A673 (cell line): ENCODE measurements around the gene MDK. TPM values are rescaled to one million over a fixed set of nuclear protein-coding genes. Genes with fewer than 3 reads are reported as not detected.

Experiments
- Bru-seq: library from RNA; stranded (reverse); fragments of 400-500 nt; gene quantifications from one replicate; lab custom pipeline; 2021; lab: Mats Ljungman, UMichigan
- BruChase-seq, 2 experiments: library from RNA; stranded (reverse); fragments of 400-500 nt; gene quantifications; one replicate each; lab custom pipeline; 2021; lab: Mats Ljungman, UMichigan
- BruUV-seq: library from RNA; stranded (reverse); fragments of 400-500 nt; replicated peaks from 2 replicates; lab custom pipeline; 2021; lab: Mats Ljungman, UMichigan
- CTCF ChIA-PET: fragments of 300-600 bp; sonication (Branson Sonifier 250); formaldehyde crosslinking; loops from one replicate; lab custom pipeline; 2022; ENCODE audit warnings: antibody characterized with exemption; lab: Charles Lee
- POLR2A ChIA-PET: fragments of 300-600 bp; sonication (Branson Sonifier 250); formaldehyde crosslinking; loops from one replicate; lab custom pipeline; 2022; ENCODE audit warnings: antibody characterized with exemption; ENCODE audit not compliant: low non-redundant PET; lab: Charles Lee
- DNase-seq: peaks from one replicate; pipeline ENCODE4 v3.0.0-alpha.2; 2015; ENCODE audit warnings: low spot score
- H3K27ac ChIP-seq: fragments of 200-600 bp; sonication (generic); 2 replicates; pipeline ENCODE4 v1.5.1; 2016; ENCODE audit warnings: mixed run types, low read depth, mild to moderate bottlenecking, mixed read lengths, antibody characterized with exemption, low read length; ENCODE audit not compliant: poor library complexity, severe bottlenecking
- H3K27me3 ChIP-seq: fragments of 200-600 bp; sonication (generic); replicated peaks from 2 replicates; pipeline ENCODE4 v1.6.1; 2017; ENCODE audit warnings: mixed run types, low read depth, mild to moderate bottlenecking, mixed read lengths, antibody characterized with exemption, low read length; ENCODE audit not compliant: insufficient read depth, poor library complexity
- H3K36me3 ChIP-seq: fragments of 200-600 bp; sonication (generic); 2 replicates; pipeline ENCODE4 v1.6.1; 2016; ENCODE audit warnings: mixed run types, mild to moderate bottlenecking, mixed read lengths, antibody characterized with exemption, low read length; ENCODE audit not compliant: insufficient read depth, poor library complexity, severe bottlenecking
- H3K4me1 ChIP-seq: fragments of 200-600 bp; sonication (generic); 2 replicates; pipeline ENCODE4 v1.6.1; 2017; ENCODE audit warnings: mixed run types, mild to moderate bottlenecking, mixed read lengths, antibody characterized with exemption, low read length; ENCODE audit not compliant: insufficient read depth, poor library complexity, severe bottlenecking
- H3K4me3 ChIP-seq: fragments of 200-600 bp; sonication (generic); 2 replicates; pipeline ENCODE4 v1.5.1; 2016; ENCODE audit warnings: low read depth, mixed run types, mild to moderate bottlenecking, mixed read lengths, low read length; ENCODE audit not compliant: poor library complexity, severe bottlenecking
- H3K9me3 ChIP-seq: fragments of 200-600 bp; sonication (generic); 2 replicates; pipeline ENCODE4 v1.6.1; 2016; ENCODE audit warnings: mixed run types, low read depth, mild to moderate bottlenecking, mixed read lengths, antibody characterized with exemption, low read length; ENCODE audit not compliant: poor library complexity, severe bottlenecking
- EZH2 ChIP-seq: fragments of 200-600 bp; sonication (generic); IDR thresholded peaks from 2 replicates; pipeline ENCODE4 v1.6.1; 2017; ENCODE audit warnings: borderline replicate concordance, low read depth, mild to moderate bottlenecking, mixed read lengths, antibody characterized with exemption, low read length; ENCODE audit not compliant: poor library complexity, severe bottlenecking
- intact Hi-C: fragments of 100-400 bp; cut with micrococcal nuclease; formaldehyde crosslinking; loops from one replicate; pipeline ENCODE4 v1.10.0; 2022; ENCODE audit not compliant: unreplicated experiment
- long read RNA-seq: library from polyadenylated mRNA; stranded (forward); transcript quantifications from one replicate; pipeline ENCODE4 v2.0.0, GENCODE V29; 2022
- total RNA-seq: library from RNA; stranded (reverse); gene quantifications from 2 replicates; pipeline ENCODE4 v1.2.3, GENCODE V29; 2021
- TF ChIP-seq, protein P1 (sequence below): fragments of 300-800, 200-600 bp; sonication (generic); conservative IDR thresholded peaks from 2 replicates; pipeline ENCODE4 v1.5.1; 2017; ENCODE audit warnings: low read depth, mild to moderate bottlenecking, antibody characterized with exemption, low read length, moderate library complexity, mixed read lengths

MDK gene, protein sequence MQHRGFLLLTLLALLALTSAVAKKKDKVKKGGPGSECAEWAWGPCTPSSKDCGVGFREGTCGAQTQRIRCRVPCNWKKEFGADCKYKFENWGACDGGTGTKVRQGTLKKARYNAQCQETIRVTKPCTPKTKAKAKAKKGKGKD
- total RNA-seq (252 and 397 TPM in 2 replicates), Bru-seq, nascent RNA (percentile 79 among the genes with signal in this experiment), BruChase-seq, experiment 1, labeled RNA remaining after a 2-hour chase (percentile 83 among the genes with signal in this experiment), BruChase-seq, experiment 2, labeled RNA remaining after a 6-hour chase (percentile 85 among the genes with signal in this experiment)
- long read RNA-seq, transcript MDK-203 (5 exons, 828 nt): major isoform, 461 of 587 reads
- long read RNA-seq, transcript MDK-202 (5 exons, 951 nt): minor isoform, 11 of 587 reads
- long read RNA-seq, transcript MDK-205 (5 exons, 1,166 nt): minor isoform, 14 of 587 reads
- long read RNA-seq, transcript MDK-206 (4 exons, 1,026 nt): minor isoform, 49 of 587 reads
- long read RNA-seq, partial matches to known transcripts: 23 of 587 reads
- long read RNA-seq, other reads (novel, unspliced or antisense): 22 of 587 reads

DNA sequence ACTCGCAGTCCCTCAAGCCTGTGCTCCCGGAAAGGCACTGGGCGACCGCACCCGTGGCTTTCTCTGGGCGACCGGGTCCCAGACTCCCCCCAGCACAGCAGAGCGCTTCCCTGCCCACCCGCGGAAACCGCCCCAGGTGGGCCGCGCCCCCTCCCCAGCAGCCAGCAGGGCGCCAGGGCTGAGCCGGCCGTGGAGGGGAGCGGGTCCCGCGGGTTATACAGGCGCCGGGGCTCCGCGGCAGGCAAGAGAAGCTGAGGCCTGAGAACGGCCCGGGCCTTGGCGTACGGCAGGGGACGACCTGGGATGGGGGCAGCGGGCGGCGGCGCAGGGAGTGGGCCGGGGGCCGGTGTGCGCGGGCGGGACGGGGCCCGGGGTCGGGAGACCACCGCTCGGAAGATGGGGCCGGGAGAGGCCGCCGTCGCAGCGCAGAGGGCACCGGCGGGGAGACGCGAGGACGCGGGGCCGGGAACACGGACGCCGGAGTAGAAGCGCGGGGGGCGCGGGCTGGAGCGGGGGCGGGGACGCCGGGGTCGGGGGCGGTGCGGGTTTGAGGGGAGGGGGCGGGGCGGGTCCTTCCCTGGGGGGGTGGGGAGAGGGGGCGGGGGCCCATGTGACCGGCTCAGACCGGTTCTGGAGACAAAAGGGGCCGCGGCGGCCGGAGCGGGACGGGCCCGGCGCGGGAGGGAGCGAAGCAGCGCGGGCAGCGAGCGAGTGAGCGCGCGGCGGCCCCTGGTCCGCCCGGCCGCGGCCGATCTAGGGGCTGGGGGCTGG is at the start of gene MDK:
MDK (plus strand) TSS at position 622 of the 771 bp plus-strand sequence. CDS start 389 bp downstream, outside the sequence.
- TF ChIP-seq, protein P1, sequence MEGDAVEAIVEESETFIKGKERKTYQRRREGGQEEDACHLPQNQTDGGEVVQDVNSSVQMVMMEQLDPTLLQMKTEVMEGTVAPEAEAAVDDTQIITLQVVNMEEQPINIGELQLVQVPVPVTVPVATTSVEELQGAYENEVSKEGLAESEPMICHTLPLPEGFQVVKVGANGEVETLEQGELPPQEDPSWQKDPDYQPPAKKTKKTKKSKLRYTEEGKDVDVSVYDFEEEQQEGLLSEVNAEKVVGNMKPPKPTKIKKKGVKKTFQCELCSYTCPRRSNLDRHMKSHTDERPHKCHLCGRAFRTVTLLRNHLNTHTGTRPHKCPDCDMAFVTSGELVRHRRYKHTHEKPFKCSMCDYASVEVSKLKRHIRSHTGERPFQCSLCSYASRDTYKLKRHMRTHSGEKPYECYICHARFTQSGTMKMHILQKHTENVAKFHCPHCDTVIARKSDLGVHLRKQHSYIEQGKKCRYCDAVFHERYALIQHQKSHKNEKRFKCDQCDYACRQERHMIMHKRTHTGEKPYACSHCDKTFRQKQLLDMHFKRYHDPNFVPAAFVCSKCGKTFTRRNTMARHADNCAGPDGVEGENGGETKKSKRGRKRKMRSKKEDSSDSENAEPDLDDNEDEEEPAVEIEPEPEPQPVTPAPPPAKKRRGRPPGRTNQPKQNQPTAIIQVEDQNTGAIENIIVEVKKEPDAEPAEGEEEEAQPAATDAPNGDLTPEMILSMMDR: no peak
- TF ChIP-seq EZH2: no peak
- peak; percentile 63 for DNase-seq
- POLR2A ChIA-PET: no interaction called here
- CTCF ChIA-PET: interaction anchor here (0.7 to 1.3 kb wide), 3 partner anchors 11 to 465 kb away, joined by 3 to 13 read pairs (median 3); no protein-coding TSS in a partner anchor
- no peaks in the 10 kb centered on the region for H3K9me3 ChIP-seq
- peak within 1 kb of the TSS; percentile 80 for H3K27ac ChIP-seq
- H3K4me1 ChIP-seq: peaks cover 24% of the 10 kb centered on the region
- no TSS peak for BruUV-seq
- peaks cover 18% of the 10 kb centered on the region for H3K36me3 ChIP-seq
- intact Hi-C loops: loop anchor here (10.0 kb wide), 3 partner anchors 344 to 974 kb away; partner anchors contain the start of gene MYBPC3
- H3K4me3 ChIP-seq: peak within 1 kb of the TSS; percentile 62
- no peaks in the 10 kb centered on the region for H3K27me3 ChIP-seq

DNA sequence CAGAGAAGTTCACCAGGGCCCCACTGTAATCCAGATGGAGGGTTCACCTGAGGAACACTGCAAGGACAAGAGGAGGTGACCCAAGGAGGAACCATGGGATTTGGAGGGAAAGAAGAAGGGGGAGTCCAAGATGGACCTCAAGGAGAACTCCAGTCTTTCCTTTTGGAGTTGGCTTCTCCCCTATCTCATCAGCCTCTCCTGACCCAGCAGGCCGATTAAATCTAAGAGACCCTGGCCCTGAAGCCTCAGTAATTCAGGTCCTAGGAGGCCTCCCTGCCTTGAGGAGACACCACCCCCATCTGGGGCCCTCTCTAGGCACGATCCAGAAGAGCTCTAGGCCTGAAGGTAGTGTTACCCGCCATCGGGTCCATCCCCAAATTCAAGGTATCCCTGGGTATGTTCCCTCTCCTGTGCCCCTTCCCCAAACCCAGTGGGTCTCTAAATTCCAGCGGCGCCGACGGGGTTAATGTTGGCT is 49.3 kb upstream of the MDK start:
- BruUV-seq: no TSS peak
- intact Hi-C loops: loop anchor here (5.0 kb wide), 1 partner anchor 50 kb away; no protein-coding TSS in a partner anchor
- no peaks in the 10 kb centered on the region for H3K9me3 ChIP-seq
- no peak for DNase-seq
- H3K4me1 ChIP-seq: peaks cover 38% of the 10 kb centered on the region
- no peak overlapping the region for H3K27ac ChIP-seq
- H3K27me3 ChIP-seq: peaks cover 14% of the 10 kb centered on the region
- ChIA-PET POLR2A (no interaction called here), CTCF (no interaction called here)
- peak overlapping the region; percentile 54 for H3K4me3 ChIP-seq
- no peaks in the 10 kb centered on the region for H3K36me3 ChIP-seq
- no peak for TF ChIP-seq EZH2
- TF ChIP-seq, protein P1: no peak
